T-helper 2 cell treated with Interferon-gamma antibody and Interleukin-4, amounts not matched to agents 100 ng/mL and 5 ng/mL, for 36 hours (primary cell): ENCODE measurements around the gene ACE. TPM values are rescaled to one million over a fixed set of nuclear protein-coding genes. Genes with fewer than 3 reads are reported as not detected.
"Not testable (repeated sequence)": the region's sequence is repeated elsewhere in the genome, so short reads cannot be mapped to it uniquely, and the experiment has no call there.

Experiments used
- intact Hi-C: fragments of 100-400 bp; cut with micrococcal nuclease; formaldehyde crosslinking; loops from one replicate; pipeline ENCODE4 v1.15.1; 2023
- total RNA-seq: library from RNA; stranded (reverse); gene quantifications from 2 replicates; pipeline ENCODE4 v1.2.3, GENCODE V29; 2022

ACE gene
- total RNA-seq, 1 donor from 2014 or later: 1.5 TPM

DNA sequence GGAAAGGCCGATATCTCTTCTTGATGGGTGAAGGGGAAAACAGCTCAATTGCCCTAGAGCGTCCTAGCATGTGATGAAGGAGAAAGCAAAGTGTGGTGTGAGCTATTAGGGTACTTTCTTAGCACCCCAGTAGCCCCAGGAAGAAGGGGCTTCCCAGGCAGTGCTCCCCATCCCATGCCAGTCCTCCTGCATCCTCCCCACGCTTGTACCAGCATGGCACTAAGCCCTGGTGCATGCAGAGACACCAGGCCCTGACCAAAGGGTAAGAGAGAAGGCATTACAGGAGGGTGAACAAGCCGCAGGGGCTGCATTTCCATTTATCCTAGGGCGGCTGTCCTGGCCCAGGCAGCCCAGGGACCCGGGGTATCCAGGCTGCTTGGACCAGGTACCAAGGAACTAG lies 33.8 kb upstream of the ACE start:
- intact Hi-C loops: no loop called here

- intact Hi-C loops: no loop called here
Observed at GRCh38 chr17:63444457-63444856, 32.4 kb upstream of the ACE start.

GRCh38 chr17:63445065-63445464 lies 31.8 kb upstream of the ACE start:
- intact Hi-C loops: loop anchor here (5.0 kb wide), 1 partner anchor 1583 kb away; the partner anchor contains the start of gene BRIP1

GRCh38 chr17:63445571-63445953 lies 31.3 kb upstream of the ACE start:
- intact Hi-C loops: loop anchor here (5.0 kb wide), 1 partner anchor 1583 kb away; the partner anchor contains the start of gene BRIP1

DNA sequence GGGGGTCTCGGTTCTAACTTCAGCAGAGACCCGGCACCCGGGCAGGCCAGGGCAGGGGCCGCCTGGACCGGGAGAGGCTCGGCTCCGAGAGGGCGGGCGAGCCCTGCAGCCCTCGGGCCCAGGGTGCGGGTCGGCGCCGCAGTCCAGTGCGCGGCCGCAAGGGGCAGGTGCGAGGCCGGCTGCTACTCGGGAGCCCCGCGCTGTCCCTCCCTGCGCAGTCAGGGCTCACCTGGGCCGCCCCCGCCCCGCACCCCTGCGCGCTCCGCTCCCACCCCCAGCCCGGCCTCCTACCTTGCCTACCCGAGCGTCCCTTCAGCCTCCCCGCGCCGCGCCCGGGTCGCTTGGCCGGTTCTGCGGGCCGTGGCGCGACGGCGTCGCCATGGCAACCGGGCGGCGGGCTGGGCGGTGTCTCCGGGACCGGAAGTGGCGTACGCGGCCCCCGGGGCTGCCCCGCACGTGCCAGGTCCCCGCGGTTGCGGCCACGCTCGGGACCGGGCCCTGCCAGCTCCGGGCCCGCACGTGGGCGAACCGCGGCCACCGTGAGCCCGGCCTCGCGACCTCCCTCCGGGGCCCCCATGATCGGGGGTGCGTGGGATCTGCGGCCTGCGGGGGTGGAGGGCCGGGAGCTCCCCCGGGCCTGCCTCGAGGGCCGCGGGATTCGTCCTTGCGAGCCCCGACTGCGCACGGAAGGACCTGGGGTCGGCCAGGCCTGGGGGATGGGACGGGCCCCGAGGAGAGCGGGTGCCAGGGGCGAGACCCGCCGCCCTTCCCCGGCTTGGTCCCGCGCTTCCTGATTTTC lies 30.7 kb upstream of the ACE start, which contains the start of gene CYB561:
TSS of gene CYB561 (minus strand) at position 353 of the 799 bp plus-strand sequence. CDS start 8,759 bp downstream, outside the sequence.
- intact Hi-C loops: loop anchor here (2.0 to 5.0 kb wide), 2 partner anchors 105 to 1584 kb away; partner anchors contain the start of genes BRIP1 and DCAF7

- intact Hi-C loops: loop anchor here (2.0 to 5.0 kb wide), 2 partner anchors 104 to 1585 kb away; partner anchors contain the start of genes BRIP1 and DCAF7
Observed at GRCh38 chr17:63446753-63447470, 29.9 kb upstream of the ACE start.

GRCh38 chr17:63447471-63448009 lies 29.3 kb upstream of the ACE start:
- intact Hi-C loops: loop anchor here (2.0 to 5.0 kb wide), 2 partner anchors 103 to 1585 kb away; partner anchors contain the start of genes BRIP1 and DCAF7

- intact Hi-C loops: loop anchor here (5.0 kb wide), 1 partner anchor 1586 kb away; the partner anchor contains the start of gene BRIP1
Observed at GRCh38 chr17:63448655-63449054, 28.2 kb upstream of the ACE start.

DNA sequence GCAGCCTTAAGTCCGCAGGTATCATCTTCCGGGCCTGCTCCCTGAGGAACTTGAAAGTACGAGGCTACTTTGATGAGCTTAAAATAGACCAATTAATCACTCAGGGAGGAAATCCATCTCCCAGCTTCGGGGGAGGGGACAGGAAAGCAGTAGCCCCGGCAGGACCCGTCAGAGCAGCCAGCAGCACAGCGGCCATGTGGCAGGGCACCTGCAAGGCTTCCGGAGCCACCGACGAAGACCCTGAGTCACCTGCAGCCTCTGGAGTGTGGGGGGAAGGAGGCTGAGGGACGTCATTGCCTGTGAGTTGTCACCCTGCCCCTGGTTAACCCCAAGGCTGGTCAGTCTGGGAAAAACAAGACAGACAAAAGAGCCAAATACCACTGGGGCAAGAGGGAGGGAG lies 26.3 kb upstream of the ACE start:
- intact Hi-C loops: no loop called here

GRCh38 chr17:63451150-63451549 lies 25.7 kb upstream of the ACE start:
- intact Hi-C loops: no loop called here

- intact Hi-C loops: no loop called here
Observed at GRCh38 chr17:63452046-63452961, 24.6 kb upstream of the ACE start.

- intact Hi-C loops: no loop called here
Observed at GRCh38 chr17:63452962-63453551, 23.8 kb upstream of the ACE start.

- intact Hi-C loops: not testable (repeated sequence)
Observed at GRCh38 chr17:63454357-63454756, 22.5 kb upstream of the ACE start.

- intact Hi-C loops: no loop called here
Observed at GRCh38 chr17:63454915-63455314, 21.9 kb upstream of the ACE start.

- intact Hi-C loops: no loop called here
Observed at GRCh38 chr17:63455417-63455816, 21.4 kb upstream of the ACE start.

GRCh38 chr17:63458478-63458877 lies 18.4 kb upstream of the ACE start:
- intact Hi-C loops: no loop called here

GRCh38 chr17:63460018-63460417 lies 16.8 kb upstream of the ACE start:
- intact Hi-C loops: no loop called here

DNA sequence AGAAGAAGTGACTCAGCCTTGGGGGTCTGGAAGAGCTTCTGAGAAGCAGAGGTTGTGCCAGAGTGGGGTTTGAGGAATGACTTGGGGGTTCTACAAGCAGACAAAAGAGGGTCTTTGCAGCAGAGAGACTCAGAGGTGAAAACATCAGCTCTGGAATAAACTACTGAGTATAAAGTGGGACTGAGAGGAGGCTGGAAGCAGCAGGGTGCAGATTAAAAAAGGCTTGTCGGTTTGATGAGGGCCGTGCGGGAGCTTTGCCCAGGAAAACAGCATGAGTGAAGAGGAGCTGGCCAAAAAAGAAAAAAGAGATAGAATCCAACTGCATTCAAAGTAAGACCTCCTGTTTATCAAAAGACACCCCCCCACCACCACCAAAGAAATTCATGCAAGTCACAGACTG lies 13.1 kb upstream of the ACE start:
- intact Hi-C loops: no loop called here

- intact Hi-C loops: no loop called here
Observed at GRCh38 chr17:63464691-63465236, 12.1 kb upstream of the ACE start.

GRCh38 chr17:63468099-63468498 lies 8.8 kb upstream of the ACE start:
- intact Hi-C loops: not testable (repeated sequence)
